DND-41 (cell line): Measurements from ENCODE around the gene ZCWPW1.

Experiments used
- ATAC-seq: fragments of 200-7000 bp; cut with Tn5 transposase; 3 replicates; pipeline ENCODE4 v1.9.1; 2021; ENCODE audit warnings: low read depth; ENCODE audit not compliant: insufficient read depth
- DNase-seq: peaks from one replicate; pipeline ENCODE4 v3.0.0-alpha.2; 2020
- H2AFZ ChIP-seq: 2 replicates; pipeline ENCODE4 v1.6.0; 2012; ENCODE audit warnings: low read depth, low read length
- H3K27ac ChIP-seq: 2 replicates; pipeline ENCODE4 v1.5.1; 2012; ENCODE audit warnings: low read length, inconsistent platforms
- H3K27me3 ChIP-seq: fragments of 200-600 bp; sonication (generic); 2 replicates; pipeline ENCODE4 v1.6.0; 2012; ENCODE audit warnings: low read length, mild to moderate bottlenecking, inconsistent platforms; ENCODE audit not compliant: insufficient read depth, poor library complexity
- H3K36me3 ChIP-seq: 2 replicates; pipeline ENCODE4 v1.5.1; 2012; ENCODE audit warnings: low read length, inconsistent platforms; ENCODE audit not compliant: insufficient read depth
- H3K4me1 ChIP-seq: 2 replicates; pipeline ENCODE4 v1.5.1; 2012; ENCODE audit warnings: mild to moderate bottlenecking, low read length; ENCODE audit not compliant: insufficient read depth
- H3K4me2 ChIP-seq: 2 replicates; pipeline ENCODE4 v1.6.0; 2012; ENCODE audit warnings: mild to moderate bottlenecking, moderate library complexity, low read length, inconsistent platforms; ENCODE audit not compliant: insufficient read depth
- H3K4me3 ChIP-seq, 2 experiments: fragments of 200-600 bp in 1 of 2; shearing (Covaris generic) in 1 of 2; 2 replicates each; pipeline ENCODE4 v1.5.1; 2012 to 2016; ENCODE audit warnings: inconsistent platforms in 2 of 2, low read length in 2 of 2, mild to moderate bottlenecking in 2 of 2, low read depth in 1 of 2, moderate library complexity in 1 of 2
- H3K79me2 ChIP-seq: 2 replicates; pipeline ENCODE4 v1.6.0; 2012; ENCODE audit warnings: low read length, inconsistent platforms; ENCODE audit not compliant: insufficient read depth
- H3K9ac ChIP-seq: 2 replicates; pipeline ENCODE4 v1.6.0; 2012; ENCODE audit warnings: low read depth, mild to moderate bottlenecking, inconsistent platforms, low read length, moderate library complexity
- H3K9me3 ChIP-seq: 2 replicates; pipeline ENCODE4 v1.5.1; 2012; ENCODE audit warnings: low read length, moderate library complexity, mild to moderate bottlenecking, inconsistent platforms; ENCODE audit not compliant: insufficient read depth, severe bottlenecking
- H4K20me1 ChIP-seq: 2 replicates; pipeline ENCODE4 v1.6.0; 2012; ENCODE audit warnings: low read length; ENCODE audit not compliant: insufficient read depth
- CTCF ChIP-seq: IDR thresholded peaks from 2 replicates; pipeline ENCODE4 v1.5.1; 2012; ENCODE audit warnings: borderline replicate concordance, low read length, moderate library complexity, mild to moderate bottlenecking; ENCODE audit not compliant: poor library complexity, severe bottlenecking; ENCODE audit errors: extremely low read depth
- EZH2 ChIP-seq: IDR thresholded peaks from 3 replicates; pipeline ENCODE4 v1.6.1; 2012; ENCODE audit warnings: borderline replicate concordance, low read depth, mild to moderate bottlenecking, moderate library complexity, low read length, inconsistent platforms; ENCODE audit not compliant: severe bottlenecking

The ZCWPW1 gene

GRCh38 chr7:100438172-100438571 is 9.7 kb upstream of the ZCWPW1 start:
- no peak overlapping the region for H3K27ac ChIP-seq
- DNase-seq (no peak), ATAC-seq (no peak)
- H2AFZ ChIP-seq: no peak overlapping the region
- peaks cover 31% of the 10 kb centered on the region for H3K4me1 ChIP-seq
- no peaks in the 10 kb centered on the region for H3K9me3 ChIP-seq
- H3K36me3 ChIP-seq: peaks cover 29% of the 10 kb centered on the region
- no peaks in the 10 kb centered on the region for H3K27me3 ChIP-seq
- peaks cover 18% of the 10 kb centered on the region; the same call in 1 of the 2 replicates for H4K20me1 ChIP-seq
- TF ChIP-seq EZH2 (no peak), CTCF (no peak)
- H3K9ac ChIP-seq: no peak overlapping the region
- H3K79me2 ChIP-seq: peaks cover 31% of the 10 kb centered on the region
- H3K4me2 ChIP-seq: no peak overlapping the region
- no peak overlapping the region for H3K4me3 ChIP-seq

DNA sequence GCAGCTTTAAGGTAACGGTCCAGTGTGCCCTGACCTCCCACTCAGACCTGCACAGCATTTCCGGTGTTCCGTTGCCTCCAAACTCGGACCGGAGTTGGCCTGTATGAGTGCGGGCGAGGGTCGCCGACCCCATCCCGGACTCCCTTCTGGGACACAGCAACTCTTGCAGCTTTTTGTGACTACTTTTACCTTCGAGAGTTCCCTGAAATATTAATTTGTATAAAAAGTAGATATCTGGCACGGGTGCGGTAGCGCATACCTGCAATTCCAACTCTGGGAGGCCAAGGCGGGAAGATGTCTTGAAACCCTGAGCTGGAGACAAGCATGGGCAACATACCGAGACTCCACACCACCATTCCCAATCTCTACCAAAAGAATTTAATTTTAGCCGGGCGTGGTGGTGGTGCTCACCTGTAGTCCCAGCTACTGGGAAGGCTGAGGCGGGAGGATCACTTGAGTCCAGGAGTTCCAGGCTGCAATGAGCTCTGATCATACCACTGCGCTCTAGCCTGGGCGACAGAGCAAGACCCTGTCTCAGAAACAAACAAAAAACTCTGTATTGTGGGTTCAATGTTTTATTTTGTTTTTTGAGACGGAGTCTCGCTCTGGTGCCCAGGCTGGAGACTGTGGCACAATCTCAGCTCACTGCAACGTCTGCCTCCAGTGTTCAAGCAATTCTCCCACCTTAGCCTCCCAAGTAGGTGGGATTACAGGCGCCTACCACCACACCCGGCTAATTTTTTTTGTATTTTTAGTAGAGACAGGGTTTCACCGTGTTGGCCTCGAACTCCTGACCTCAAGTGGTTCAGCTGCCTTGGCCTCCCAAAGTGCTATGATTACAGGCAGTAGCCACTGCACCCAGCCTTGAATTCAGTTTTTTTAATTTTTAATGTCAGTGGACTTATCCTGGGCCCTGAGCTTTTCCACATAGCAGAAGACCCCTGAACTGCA is 8.9 kb upstream of the ZCWPW1 start:
- TF ChIP-seq CTCF: no peak
- TF ChIP-seq EZH2: no peak
- H3K4me3 ChIP-seq: peak overlapping the region in 1 of 2 experiments; percentile 27; a peak in 1 of 4 replicates

DNA sequence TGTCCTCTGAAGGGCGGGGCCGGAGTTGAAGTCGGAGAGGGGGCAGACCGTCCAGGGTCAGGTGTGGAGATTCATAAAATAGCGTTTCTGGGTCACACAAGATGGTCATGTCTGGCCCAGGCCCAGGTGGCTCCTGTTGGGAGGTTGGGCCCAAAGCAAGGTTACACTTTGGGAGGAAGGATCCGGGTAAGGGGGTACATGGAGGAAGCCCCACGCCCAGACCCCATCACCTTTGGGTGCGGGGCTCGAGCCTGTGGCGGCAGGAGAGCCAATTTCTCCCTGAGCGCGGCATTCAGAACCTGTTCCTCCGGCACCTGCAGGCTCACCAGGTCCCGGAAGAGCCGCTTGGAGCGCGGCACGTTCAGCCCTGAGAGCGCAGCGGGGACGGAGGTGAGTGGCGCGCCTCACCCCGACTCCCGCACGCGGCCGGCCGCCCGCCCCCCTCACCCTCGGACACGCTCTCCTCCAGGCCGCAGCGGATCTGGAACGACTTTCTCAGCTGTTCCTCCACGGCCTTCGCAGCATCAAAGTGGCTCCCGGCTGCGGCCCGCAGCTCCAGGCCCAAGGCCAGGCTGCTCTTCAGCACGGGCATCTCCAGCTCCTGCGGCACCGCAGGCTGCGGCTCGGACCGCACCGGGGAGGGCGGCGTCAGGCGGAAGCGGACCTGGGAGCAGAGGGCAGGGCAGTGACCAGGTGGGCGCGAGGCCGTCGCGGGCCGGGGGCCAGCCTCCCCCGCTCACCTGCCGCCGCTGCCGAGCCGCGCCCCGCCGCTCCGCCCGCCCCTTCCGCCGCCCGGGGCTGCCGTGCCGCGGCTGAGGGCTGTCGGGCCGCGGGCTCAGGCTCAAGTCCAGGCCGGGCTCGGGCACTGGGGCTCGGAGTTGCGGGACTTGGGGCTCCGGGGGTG is 7.2 kb upstream of the ZCWPW1 start:
- peaks cover 56% of the 10 kb centered on the region for H3K4me1 ChIP-seq
- DNase-seq (peak; percentile 48), ATAC-seq (peak; percentile 20; the same call in 2 of the 3 replicates)
- H2AFZ ChIP-seq: peak overlapping the region; percentile 57; the same call in 1 of the 2 replicates
- H4K20me1 ChIP-seq: peaks cover 44% of the 10 kb centered on the region
- H3K4me2 ChIP-seq: peak overlapping the region; percentile 87
- H3K36me3 ChIP-seq: peaks cover 54% of the 10 kb centered on the region
- H3K4me3 ChIP-seq: peak overlapping the region; percentile 85 to 94
- TF ChIP-seq EZH2 (no peak), CTCF (no peak)
- peak overlapping the region; percentile 95 for H3K27ac ChIP-seq
- peak overlapping the region; percentile 96 for H3K9ac ChIP-seq
- H3K79me2 ChIP-seq: peaks cover 56% of the 10 kb centered on the region
- H3K9me3 ChIP-seq: no peaks in the 10 kb centered on the region
- no peaks in the 10 kb centered on the region for H3K27me3 ChIP-seq

More for the DNA sequence above, 8.9 kb upstream of the ZCWPW1 start:
- Histone ChIP-seq H3K4me2 (peak overlapping the region; percentile 59), H3K36me3 (peaks cover 37% of the 10 kb centered on the region), H3K27me3 (no peaks in the 10 kb centered on the region), H3K9me3 (no peaks in the 10 kb centered on the region), H2AFZ (no peak overlapping the region; the same call in 1 of the 2 replicates), H3K27ac (peak overlapping the region; percentile 81), H3K4me1 (peaks cover 38% of the 10 kb centered on the region), H3K79me2 (peaks cover 39% of the 10 kb centered on the region), H3K9ac (peak overlapping the region; percentile 56), H4K20me1 (peaks cover 26% of the 10 kb centered on the region; the same call in 1 of the 2 replicates)
- no peak for DNase-seq
- ATAC-seq: no peak
